Activated CD4-positive, alpha-beta T cell treated with anti-CD3 and anti-CD28 coated beads, Interleukin-2, Interleukin-6, amounts not matched to agents 100 ng/mL and 50 ng/mL, durations not matched to agents 16 hours and 8 hours (primary cell): Measurements from ENCODE around the gene CAMTA1.
A peak's percentile ranks its signal among the peaks of the same experiment; 100 is the strongest.

Experiments used
- DNase-seq: peaks from one replicate; pipeline ENCODE4 v3.0.0-alpha.2; 2020

CAMTA1 gene

DNA sequence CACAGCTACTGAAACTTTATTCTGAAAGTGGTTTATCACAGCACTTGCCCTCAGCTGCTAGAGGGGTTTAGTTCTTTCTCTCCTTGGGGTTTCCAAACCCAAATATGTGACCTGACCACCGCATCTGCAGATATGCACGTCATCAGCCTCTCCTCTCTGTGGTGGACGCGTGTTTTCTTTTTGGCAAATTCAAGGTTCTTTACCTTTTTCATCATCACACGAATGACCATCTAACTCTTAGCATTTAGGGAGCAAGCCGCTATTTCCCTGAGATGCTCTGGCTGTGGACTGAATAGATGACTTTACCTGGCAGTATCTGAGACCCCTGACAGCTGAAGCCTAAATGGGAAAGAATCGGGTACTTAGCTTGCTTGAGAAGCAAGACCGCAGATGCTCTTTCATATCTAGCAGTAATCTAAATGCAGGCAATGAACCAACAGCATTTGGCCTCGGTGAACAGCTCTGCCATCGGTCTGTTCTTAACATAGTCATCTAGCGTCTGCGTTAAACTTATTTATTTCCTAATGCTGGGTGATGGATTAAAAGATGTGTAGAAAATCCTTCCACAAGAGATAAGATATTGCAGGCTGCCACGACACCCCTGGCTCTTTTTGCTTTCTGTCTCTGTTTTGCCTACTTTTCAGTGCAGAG lies 463.4 kb downstream of the CAMTA1 start:
- no peak for DNase-seq

DNA sequence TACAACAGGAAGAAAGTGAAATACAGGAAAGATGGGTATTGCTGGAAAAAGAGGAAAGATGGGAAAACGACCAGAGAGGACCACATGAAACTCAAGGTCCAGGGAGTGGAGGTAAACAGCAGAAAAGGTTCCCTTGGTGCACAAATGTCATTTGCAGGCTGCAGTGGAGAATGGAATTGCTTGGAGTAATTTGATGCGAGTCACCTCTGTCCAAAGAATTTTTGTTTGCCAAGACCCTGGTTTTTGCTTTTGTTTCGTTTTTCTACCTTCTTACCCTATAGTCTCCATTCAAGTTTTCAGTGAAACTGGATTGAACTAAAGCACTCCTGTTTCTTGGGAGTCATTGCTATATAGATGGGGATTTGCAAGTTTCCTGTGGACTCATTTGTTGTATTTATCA lies 464.3 kb downstream of the CAMTA1 start:
- DNase-seq = no peak

DNA sequence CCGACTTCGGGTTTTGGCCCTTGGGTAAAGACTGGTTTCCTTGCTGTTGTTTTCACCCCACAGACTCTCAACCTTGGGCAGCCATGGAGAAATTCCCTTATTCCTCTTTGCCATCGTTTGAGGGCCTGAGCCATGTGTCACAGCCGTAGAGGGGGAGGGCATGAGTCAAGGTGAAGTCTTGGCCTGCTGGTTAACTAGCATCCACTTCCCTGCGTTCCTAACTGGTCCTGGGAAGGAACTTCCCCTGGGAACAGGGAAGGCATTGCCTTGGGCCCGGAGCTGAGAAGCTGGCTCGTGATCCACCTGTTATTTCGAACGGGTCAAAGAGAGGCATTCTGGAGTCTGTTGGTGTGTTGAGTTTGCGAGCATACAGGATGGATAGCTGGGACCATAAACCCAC lies 464.9 kb downstream of the CAMTA1 start:
- no peak for DNase-seq

DNA sequence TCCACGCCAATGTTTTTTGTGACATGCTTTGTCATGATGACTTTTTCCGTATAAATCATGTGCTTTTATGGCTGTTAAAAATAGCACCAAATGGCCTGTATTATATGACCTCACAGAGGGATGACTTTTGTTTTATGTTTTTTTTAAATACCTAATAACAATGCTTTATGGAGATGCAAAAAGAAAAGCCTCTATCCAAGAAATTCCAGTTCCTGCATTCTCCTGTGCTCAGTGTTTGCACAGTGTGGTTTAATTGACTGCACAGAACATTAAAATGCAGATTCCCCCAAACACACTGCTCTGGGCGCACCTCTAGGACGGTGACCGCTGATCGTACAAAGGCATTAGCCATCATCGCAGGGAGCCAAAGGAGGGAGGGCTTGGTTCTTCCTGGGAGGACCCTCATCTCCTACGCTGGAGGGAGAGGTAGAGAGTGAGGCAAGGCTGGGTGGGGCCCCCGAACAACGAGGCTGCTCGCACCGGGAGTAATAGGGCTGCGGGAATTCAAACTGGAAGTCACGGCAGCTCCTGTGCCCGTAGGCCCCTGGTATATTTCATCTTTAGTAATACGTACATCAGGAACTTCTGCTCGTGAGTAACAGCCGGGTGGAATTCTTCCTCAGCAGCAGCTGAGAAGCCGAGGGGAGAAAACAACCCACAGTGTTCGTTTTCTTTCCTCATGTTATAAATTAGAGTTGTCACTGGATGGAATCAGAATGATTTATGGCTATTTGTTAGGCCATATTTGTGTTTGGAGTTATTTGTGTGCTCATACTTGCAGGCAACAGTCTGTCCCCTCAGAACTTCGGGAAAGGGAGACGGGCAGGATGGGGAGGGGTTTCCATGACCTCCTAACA lies 465.6 kb downstream of the CAMTA1 start:
- DNase-seq = no peak

DNA sequence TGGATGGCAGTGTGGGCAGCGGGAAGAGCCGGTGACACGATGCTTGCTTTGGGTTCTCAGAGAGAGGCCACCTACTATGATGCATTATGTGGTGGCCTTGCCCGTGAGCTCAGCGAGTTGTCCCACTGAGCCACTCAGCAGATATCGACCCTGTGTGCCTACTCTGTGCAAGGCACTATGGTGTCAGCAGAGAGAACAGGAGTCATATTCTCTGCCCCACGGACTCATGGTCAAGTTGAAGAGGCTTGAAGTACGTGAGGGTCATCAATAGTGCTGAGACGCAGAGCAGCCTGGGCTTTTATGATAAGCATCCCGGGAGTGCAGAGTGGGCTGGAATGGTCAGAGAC lies 466.2 kb downstream of the CAMTA1 start:
- no peak for DNase-seq

DNA sequence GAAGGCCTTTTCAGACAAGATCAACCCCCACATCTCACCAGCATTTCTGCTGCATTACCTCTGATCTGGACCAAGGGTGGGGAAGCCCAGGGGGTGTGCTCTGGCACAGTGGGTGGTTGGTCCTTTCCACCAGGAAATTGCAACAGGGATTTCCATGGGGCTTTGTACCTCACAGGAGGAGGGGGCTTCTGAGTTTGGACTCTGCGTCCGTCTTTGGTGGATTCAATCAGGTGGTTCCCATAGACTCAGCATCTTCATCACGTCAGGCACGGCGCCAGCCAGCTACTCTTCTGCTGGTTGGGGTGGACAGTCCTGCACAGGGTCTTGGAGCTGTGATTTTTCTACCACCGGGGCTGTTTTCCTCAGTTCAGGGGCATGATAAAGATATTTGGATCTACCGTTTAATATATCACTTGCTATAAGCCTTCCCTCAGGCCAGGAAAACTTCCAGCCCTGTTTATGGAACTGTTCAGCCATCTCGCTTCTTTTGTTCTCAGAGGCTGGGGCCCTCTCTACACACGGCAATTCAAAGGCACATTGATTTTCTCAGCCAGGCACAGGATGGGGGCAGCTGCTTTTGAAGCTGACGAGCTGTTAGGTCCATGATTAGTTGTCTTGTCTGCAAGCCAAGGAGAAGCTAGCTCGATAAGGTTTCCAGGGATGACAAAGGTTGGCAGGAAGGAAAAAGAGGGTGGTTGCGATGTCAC lies 467.3 kb downstream of the CAMTA1 start:
- no peak for DNase-seq

DNA sequence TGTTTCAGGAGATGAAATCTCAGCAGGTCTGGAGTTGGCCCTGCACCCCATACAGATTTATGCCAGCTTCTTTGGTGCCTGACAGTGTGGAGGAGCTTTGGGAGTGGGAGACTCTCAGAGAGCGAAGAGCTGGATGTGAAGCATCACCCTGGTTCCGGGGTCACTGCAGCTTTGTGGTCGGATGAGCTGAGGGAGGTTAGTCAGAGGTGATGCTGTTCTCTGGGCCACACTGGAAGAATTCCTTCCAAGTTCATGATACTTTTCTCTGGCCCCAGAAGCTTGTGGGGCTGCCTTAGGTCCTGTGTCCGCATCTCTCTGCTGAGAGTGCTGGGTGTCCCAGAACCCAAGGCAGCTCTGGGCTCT lies 467.8 kb downstream of the CAMTA1 start:
- DNase-seq = no peak

DNA sequence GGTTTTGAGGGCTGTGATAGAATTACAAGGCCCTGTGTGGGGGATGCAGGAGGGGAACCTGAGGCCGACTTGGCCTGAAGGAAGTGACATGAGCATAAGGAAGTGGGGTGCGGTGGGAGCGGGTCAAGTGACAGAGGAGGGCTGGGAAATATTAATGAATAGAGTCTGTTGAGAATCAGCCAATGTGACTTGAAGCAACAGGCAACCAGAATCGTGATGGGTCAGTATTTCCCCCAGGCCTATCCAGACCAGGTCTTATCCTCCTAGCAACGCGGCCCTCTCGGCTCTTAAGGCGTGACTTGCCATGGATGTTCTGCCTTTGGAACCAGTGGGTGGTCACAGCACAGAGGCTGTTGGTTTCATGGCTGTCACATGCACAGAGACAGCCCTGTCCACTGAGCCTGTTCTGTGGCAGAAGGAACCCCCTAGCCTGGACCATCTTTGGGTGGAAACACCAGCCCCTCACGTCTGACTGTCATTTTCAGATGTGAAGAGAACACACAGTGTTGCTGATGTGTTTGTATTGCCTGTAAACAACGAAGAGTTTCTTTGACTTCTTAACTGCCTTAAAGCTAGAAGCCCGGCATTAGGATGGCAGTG lies 468.8 kb downstream of the CAMTA1 start:
- no peak for DNase-seq

DNA sequence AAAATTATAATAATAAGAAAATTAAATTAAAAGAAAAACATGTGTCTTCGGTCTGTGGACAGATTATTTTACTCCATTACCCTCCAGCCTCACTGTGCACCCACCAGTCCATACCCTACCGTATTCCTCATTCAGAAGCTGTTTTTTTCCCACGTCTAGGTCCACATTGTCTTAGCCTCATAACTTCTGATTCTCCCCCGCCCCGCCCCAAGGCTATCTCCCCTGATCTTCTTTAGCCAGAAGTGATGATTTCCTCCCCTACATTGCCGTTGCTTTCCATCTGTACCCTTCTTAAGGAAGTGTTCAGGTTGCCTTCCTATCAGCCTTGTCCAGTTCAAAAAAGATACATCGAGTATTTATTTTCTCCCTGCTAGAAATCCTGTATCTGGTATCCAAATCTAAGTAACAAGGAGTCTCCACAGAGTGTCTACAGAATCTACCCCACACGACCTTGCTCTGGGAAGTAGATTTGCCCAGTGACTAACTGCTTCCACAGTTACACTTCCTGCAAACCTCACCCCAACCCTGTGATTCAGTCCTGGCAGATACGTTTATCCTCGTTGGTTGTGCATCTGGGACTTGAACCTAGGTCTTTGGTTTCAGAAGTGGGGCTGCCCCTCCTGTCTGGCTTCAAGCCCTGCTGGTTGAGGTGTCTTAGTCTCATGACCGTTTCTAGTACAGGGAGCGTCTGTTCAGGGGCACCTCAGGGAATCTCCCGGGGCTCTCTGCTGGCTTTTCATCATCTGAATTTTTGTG lies 470.2 kb downstream of the CAMTA1 start:
- no peak for DNase-seq

DNA sequence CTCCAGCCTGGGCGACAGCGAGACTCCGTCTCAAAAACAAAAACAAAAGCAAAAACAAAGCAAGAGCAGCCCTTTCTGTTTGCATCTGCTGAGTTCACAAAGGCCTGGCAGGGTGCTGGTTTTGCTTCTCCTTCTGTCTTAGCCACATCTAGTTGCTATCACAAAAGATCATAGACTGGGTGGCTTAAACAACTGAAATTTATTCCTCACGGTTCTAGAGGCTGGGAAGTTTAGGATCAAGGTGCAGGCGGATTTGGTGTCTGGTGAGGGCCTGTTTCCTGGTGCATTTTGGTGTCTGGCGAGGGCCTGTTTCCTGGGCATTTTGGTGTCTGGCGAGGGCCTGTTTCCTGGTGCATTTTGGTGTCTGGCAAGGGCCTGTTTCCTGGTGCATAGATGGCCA lies 471.3 kb downstream of the CAMTA1 start:
- no peak for DNase-seq

DNA sequence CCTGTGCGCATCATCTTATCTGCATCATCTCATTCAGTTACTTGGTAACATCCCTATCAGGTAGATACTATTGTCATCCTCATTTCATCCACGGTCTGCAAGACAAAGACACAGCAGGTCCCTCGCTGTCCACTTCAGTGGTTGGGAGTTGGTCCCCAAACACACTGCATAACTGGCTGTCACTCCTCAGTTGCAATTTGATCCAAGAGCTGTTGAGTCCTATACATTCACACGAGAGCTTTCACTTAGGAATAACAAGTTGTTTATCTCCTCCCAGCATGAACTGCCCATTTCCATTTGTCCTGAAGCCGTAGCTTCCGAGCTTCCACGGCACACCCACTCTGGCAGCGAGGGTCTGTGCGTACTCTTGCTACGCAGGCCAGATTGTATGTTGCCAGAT lies 472.0 kb downstream of the CAMTA1 start:
- DNase-seq = no peak

DNA sequence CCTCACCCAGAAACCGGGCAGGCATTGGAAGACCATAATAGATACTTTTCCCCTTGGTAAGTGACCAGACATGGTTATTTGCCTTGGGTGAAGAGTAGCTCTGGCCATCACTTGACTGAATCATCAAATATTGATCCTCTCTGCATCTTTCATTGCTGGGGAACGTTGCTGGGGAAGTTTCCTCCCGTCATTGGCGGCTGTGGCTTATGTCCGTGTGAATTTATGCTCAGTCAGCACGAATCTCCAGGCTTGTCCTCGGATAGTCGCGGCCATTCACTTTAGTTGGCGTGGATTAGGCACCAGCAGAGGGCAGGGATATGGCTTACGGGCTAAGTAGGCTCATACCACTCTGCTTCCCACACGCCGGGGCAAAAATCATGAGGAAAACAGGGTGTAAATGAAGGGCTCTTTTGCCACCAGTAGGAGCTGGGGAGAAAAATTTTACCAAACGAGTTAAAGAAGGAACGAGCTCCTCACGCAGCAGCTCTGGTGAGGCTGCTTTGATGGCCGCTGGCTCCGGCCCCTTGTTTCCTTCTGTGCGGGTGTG lies 473.4 kb downstream of the CAMTA1 start:
- DNase-seq = no peak

DNA sequence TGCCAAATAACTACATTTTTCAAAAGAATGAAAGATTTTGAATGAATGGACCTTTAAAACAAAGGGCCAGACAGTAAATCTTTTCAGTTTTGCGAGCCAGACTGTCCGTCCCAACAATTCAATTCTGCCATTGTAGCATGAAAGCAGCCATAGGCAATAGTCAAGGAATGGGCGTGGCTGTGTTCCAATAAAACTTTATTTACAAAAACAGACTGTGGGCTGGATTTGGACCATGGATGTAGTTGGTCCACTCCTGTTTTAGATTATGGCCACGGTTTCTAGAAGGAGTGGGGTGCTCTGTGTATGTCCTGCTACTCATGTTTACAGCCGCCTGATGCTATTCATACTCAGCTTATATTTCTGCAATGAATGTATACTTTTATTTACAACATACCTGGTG lies 474.7 kb downstream of the CAMTA1 start:
- no peak for DNase-seq

DNA sequence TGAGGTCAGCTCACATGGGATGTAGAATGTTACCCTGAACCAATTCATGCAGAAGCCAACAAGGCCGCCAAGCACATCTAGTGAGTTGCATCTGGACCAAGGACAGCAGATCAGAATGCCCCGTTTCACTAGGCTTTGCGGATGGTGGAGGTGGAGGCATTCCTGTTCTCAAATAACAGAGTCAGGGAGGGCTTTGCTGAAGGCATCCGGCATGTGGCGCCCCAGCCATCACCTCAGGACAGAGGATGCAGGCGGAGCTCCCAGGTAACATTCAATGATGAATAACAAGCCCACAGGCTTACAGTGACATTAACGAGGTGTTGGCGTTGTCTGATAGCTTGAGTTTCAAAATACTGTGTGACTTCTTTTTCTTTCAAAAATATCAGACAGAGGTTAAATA lies 476.2 kb downstream of the CAMTA1 start:
- DNase-seq = no peak

DNA sequence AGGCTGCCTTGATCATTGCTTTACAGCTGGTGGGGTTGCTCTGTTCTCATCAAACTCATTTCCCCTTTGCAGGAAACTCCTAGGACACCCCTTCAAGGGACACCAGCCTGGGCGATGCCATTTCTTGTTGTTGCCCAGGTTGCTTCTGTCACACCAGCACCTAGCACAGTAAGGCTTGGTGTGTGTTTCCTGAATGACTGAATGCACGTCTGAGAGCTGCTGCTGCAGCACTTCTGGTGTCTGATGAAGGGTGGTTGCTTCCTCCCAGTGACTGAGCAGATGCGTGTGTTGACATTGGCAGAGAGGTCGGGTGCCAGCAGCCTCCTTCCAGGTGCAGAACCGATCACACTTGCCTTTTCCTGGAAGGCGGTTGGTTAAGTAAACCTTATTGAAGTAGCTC lies 477.4 kb downstream of the CAMTA1 start:
- no peak for DNase-seq

DNA sequence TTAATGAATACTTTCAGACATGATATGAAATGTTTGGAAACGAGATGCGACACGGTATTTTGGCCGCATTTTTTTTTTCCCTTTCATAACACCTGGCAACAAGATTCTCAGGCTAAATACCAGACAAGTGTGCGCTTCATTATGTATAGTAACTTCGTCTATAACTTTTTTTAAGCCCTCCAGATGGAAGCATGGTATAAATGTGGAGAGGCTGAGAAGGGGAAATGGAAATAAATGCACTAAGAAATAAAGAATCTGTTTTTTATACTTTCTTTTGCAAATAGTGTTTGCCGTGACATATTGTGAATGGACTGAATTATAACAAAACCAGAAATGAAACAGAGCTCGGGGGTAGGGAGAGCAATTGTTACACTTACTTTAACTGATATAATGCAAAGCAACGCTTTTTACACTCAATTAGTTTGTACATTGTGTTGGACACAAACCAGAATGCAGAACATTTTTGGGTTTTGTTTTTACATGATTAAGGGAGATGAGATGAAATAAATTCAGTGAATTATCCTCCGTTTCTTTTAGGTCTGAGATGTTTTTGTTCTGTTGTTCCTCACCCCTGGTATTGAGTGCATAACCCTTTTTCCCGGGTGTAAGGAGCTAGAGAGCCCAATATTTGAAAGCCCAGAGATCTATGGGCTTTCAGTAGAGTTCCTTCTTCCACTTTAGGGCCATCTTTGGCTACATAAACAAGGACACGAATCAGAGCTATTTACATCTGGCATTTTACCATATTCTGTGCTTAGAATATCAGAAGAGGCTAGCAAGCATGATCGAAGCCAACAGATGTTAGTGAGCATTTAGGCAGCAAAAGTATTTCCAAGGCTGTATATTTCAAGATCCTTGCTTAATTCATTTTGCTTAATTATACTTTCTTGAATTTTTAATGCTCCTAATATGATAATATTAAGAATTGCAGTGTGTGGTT lies 478.0 kb downstream of the CAMTA1 start:
- DNase-seq = no peak

DNA sequence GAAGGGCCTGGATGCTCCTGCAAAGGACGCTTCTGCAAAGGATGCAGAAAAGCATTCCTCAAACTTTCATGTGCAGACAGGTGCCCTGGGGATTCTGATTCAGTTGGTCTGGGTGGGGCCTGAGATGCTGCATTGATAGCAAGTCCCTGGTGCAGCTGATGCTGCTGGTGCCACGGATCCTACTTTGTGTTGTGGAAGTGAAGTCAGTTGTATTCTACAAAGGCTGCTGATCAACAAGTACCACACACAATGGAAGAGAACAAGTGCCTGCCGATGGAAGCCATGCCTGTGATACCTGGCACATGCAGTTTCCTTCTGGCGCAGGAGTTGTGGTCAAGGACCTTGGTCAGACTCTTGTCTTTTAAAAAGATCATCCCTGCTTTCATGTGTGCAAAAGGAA lies 478.8 kb downstream of the CAMTA1 start:
- no peak for DNase-seq

DNA sequence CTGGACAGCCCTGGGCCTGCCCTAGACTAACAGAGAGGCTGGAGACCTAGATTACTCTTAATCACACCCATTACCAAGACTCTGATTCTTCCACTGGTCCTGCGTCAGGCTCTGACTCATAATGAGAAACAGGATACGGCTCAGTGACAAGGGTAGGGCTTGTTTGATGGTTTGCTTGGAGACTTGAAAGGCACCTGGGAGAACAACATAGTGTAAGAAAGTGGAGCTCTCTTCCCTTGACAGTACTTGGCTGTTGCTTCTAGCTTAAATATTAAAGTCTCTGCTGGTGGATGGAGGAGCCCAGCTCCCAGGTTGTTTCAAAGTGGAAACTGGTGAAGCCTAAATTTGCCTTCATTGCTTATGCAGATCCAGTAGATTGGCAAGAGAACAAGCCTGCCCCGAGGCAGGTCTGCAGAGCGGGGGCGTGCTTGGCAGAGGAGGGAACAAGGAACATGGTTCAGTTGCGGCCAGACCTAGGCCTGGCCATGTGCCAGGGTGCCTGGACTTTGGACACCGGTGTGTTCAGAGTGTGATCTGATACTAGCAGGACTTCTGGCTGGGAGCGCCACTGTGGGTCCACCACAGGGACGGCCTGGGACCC lies 480.6 kb downstream of the CAMTA1 start:
- DNase-seq = peak; percentile 11

DNA sequence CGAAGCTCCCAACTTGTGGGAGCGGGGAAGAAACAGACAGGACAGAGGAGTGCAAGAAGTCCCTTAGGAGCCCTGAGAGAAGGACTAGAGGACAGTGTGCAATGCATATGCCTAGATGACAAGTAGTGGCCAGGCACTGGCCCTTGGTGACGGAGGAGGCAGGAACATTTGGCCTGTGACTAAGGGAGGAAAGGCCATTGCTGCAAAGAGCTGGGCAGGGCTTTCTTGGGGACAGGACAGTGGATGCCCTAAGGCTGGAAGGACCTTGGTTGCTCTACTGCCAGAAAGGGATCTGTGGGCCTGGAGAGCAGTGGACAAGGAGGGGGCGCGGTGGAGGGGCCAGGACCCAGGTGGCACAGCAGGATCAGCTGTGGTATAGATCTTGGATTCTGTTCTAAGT lies 481.3 kb downstream of the CAMTA1 start:
- no peak for DNase-seq

DNA sequence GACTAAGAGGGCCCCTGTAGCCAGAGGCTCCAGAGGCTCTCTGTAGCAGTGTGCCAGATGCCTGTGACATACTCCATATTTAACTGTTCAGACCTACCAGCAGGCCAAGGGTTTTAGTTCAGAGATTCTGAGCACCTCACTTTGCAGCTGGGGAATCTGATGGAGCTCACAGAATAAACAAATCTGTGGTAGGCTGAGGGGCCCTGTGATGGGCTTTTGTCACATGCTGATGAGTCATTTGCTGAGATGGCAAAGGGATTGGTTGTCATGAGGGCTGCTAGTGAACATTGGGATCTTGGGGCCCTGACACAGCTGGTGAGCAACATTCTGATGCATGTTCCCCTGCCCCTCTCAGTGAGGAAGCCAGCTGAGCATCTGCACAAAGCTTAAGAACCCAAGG lies 482.2 kb downstream of the CAMTA1 start:
- DNase-seq = no peak

DNA sequence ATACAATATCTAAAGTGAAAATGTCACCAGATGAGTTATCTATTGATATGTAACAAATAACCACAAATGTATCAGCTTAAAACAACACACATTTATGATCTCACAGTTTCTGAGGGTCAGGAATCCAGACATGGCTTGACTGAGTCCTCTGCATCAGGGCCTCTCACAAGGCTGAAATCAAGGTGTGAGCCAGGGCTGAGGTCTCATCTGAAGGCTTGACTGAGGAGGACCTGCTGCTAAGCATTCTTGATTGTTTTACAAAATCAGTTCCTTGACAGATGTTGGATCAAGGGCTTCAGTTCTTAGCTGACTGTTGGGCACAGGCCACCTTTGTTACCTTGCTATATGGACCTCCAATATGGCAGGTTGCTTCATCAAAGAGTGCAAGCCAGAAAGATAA lies 483.7 kb downstream of the CAMTA1 start:
- DNase-seq = no peak
